Measurements from ENCODE around the gene RNF19B. TPM values are rescaled to one million over a fixed set of nuclear protein-coding genes. Genes with fewer than 3 reads are reported as not detected.
A peak's percentile ranks its signal among the peaks of the same experiment; 100 is the strongest.

RNF19B gene
- total and polyA plus RNA-seq, 2 donors: 11.6 to 12.7 TPM

DNA sequence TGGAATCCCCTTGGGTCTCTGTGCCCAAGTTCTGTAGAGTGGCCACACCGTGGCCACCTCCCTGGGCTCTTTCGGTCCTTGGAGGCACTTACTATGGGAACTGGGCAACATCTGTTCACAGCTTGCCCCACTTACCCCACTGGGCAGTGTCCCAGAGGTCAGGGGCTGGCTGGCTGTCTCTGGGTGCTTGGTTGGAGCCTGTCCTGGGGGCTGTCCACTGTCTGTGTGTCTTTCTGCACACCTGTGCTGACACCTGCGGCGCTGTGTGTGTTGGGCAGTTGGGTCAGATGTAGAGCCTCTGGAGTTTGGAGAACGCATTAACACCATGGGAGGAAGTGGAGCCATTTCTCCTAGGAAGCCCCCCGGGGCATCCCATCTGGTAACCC, 62.1 kb downstream of the RNF19B start:
- Histone ChIP-seq H3K36me3 (ENCODE audit: control insufficient read depth in 2 of 2, insufficient read depth in 2 of 2, low read length in 1 of 2) (no peaks in the 10 kb centered on the region), H3K27ac (ENCODE audit: low read depth in 1 of 2, low read length in 1 of 2) (no peak overlapping the region), H3K4me1 (ENCODE audit: control insufficient read depth in 2 of 2, insufficient read depth in 2 of 2, low read length in 2 of 2) (peaks cover 0 to 4% of the 10 kb centered on the region in 2 donors), H3K9me3 (ENCODE audit: control insufficient read depth in 2 of 2, insufficient read depth in 1 of 2, low read length in 1 of 2) (no peaks in the 10 kb centered on the region), H3K27me3 (ENCODE audit: control insufficient read depth in 2 of 2, insufficient read depth in 1 of 2, low read length in 1 of 2) (peaks cover 35 to 79% of the 10 kb centered on the region in 2 donors), H3K4me3 (ENCODE audit: low read length in 2 of 2) (no peak overlapping the region)
- no peak for DNase-seq (ENCODE audit: low read depth in 6 of 9, low spot score in 9 of 9)
- WGBS: 78% methylated on average over 6 of the region's 6 CpGs

DNA sequence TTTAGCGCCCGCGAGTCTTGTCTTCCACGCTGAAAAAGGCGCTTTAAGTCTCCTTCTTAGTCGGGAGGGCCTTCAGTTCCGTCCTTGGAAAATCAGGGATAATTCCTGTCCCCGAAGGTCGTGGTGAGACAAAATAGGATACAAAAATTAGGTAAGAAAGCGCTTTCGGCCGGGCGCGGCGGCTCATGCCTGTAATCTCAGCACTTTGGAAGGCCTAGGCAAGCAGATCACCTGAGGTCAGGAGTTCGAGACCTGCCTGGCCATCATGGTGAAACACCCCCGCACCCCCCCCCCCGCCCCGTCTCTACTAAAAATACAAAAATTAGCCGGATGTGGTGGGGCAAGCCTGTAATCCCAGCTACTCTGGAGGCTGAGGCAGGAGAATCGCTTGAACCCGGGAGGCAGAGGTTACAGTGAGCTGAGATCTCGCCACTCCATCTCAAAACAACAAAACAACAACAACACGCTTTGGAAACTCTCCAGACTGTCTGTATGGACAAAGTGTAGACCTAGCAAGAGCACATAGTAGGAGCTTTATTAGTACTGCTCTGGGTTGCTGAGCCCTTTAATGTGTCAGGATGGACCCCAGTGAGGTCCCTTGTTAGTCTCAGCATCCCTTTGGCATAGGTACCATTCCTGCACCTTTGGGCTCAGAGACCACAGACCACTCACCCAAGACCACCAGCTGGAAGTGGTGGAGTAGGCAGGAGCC, 62.6 kb downstream of the RNF19B start:
- 59% methylated on average over 24 of the region's 24 CpGs for WGBS

DNA sequence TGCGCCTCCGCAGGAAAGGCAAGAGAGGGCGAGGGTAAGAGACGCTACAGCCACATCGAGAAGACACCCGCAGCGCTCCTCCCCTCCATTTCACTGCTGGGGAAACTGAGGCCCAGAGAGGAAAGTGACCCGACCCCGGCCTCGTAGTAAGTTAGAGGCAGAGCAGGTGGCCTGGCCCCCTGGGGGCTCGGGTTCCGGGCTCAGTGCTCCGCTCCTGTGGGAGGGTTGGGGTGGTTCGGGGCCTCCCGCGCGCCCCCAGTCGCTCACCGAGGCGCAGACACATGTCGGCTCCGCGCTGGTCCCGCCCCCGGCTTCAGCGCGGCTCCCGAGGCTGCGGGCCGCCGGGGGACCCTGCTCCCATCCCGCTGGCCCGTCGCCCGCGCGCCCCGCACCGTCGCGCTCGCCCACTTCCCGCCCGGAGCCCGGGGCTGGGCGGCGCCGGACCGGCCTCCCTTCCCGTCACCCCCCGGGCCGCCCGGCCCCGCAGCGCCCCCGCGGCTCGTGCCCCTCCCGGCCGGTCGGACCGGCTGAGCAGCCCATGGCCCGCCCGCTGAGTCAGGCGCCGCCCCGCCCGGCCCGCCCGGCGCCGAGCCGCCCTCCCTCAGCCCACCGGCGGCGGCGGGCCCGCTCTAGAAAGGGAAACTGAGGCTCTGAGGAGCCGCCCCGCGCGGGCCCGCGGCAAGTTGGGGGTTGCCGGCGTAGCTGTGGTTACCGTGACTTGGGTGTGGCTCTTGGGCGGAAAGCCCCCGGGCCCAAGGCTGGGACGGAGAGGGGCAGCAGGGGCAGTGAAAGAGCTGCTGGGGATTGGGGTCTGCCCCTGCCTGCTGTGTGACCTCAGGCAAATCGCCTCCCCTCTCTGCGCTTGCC, 63.4 kb downstream of the RNF19B start, which contains the start of gene TMEM54:
Gene TMEM54, minus strand, starts transcription at position 434 of the 867 bp plus-strand sequence. Its CDS starts 151 bp downstream, at position 283.
- DNase-seq (ENCODE audit: low read depth in 6 of 9, low spot score in 9 of 9): no peak

More for the DNA sequence above, 62.6 kb downstream of the RNF19B start:
- Histone ChIP-seq H3K27ac (ENCODE audit: low read depth in 1 of 2, low read length in 1 of 2) (no peak overlapping the region), H3K4me1 (ENCODE audit: control insufficient read depth in 2 of 2, insufficient read depth in 2 of 2, low read length in 2 of 2) (peaks cover 0 to 4% of the 10 kb centered on the region in 2 donors), H3K9me3 (ENCODE audit: control insufficient read depth in 2 of 2, insufficient read depth in 1 of 2, low read length in 1 of 2) (no peaks in the 10 kb centered on the region), H3K27me3 (ENCODE audit: control insufficient read depth in 2 of 2, insufficient read depth in 1 of 2, low read length in 1 of 2) (peaks cover 35 to 83% of the 10 kb centered on the region in 2 donors), H3K4me3 (ENCODE audit: low read length in 2 of 2) (peak overlapping the region; percentile 5 to 42), H3K36me3 (ENCODE audit: control insufficient read depth in 2 of 2, insufficient read depth in 2 of 2, low read length in 1 of 2) (no peaks in the 10 kb centered on the region)
- no peak for DNase-seq (ENCODE audit: low read depth in 6 of 9, low spot score in 9 of 9)

DNA sequence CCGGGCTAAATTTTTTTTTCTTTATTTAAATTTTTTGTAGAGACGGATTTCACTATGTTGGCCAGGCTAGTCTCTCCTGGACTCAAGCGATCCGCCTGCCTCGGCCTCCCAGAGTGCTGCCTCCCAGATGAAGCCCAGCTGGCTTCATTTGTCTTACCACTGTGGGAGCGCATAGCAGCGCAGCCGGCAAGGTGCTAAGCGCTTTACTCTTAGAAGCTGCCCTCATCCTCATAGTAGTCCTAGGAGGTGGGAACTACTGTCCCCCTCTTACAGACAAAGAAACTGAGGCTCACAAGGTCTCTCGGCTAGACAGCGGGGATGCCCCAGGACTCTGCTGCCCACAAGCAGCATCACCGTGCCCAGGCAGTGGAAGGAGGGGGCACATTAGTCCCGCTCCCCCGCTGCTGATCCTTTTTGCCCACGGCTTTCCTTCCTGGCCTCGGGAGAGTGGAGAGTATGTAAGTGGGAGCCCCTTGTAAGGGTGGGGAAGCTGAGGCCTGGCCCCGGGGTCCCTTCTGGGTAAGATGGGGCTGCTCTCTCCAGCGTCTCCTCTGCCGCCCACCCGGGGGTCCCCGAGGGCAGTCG, 64.1 kb downstream of the RNF19B start:
- no peak overlapping the region for H3K27ac ChIP-seq (ENCODE audit: low read depth in 1 of 2, low read length in 1 of 2)
- WGBS: 29% methylated on average over 22 of the region's 22 CpGs
- DNase-seq (ENCODE audit: low read depth in 6 of 9, low spot score in 9 of 9): no peak
- no peaks in the 10 kb centered on the region for H3K9me3 ChIP-seq (ENCODE audit: control insufficient read depth in 2 of 2, insufficient read depth in 1 of 2, low read length in 1 of 2)
- peaks cover 35 to 90% of the 10 kb centered on the region in 2 donors for H3K27me3 ChIP-seq (ENCODE audit: control insufficient read depth in 2 of 2, insufficient read depth in 1 of 2, low read length in 1 of 2)
- peaks cover 0 to 4% of the 10 kb centered on the region in 2 donors for H3K4me1 ChIP-seq (ENCODE audit: control insufficient read depth in 2 of 2, insufficient read depth in 2 of 2, low read length in 2 of 2)
- no peaks in the 10 kb centered on the region for H3K36me3 ChIP-seq (ENCODE audit: control insufficient read depth in 2 of 2, insufficient read depth in 2 of 2, low read length in 1 of 2)
- peak overlapping the region in 1 of 2 donors; percentile 42 for H3K4me3 ChIP-seq (ENCODE audit: low read length in 2 of 2)

More for the DNA sequence above, 63.4 kb downstream of the RNF19B start, which contains the start of gene TMEM54:
- peaks cover 35 to 86% of the 10 kb centered on the region in 2 donors for H3K27me3 ChIP-seq (ENCODE audit: control insufficient read depth in 2 of 2, insufficient read depth in 1 of 2, low read length in 1 of 2)
- H3K4me3 ChIP-seq (ENCODE audit: low read length in 2 of 2): peak within 1 kb of the TSS; percentile 5 to 42
- H3K4me1 ChIP-seq (ENCODE audit: control insufficient read depth in 2 of 2, insufficient read depth in 2 of 2, low read length in 2 of 2): peaks cover 0 to 4% of the 10 kb centered on the region in 2 donors
- H3K27ac ChIP-seq (ENCODE audit: low read depth in 1 of 2, low read length in 1 of 2): no peak within 1 kb of the TSS
- H3K36me3 ChIP-seq (ENCODE audit: control insufficient read depth in 2 of 2, insufficient read depth in 2 of 2, low read length in 1 of 2): no peaks in the 10 kb centered on the region
- H3K9me3 ChIP-seq (ENCODE audit: control insufficient read depth in 2 of 2, insufficient read depth in 1 of 2, low read length in 1 of 2): no peaks in the 10 kb centered on the region
- 2% methylated on average over 92 of the region's 92 CpGs for WGBS

DNA sequence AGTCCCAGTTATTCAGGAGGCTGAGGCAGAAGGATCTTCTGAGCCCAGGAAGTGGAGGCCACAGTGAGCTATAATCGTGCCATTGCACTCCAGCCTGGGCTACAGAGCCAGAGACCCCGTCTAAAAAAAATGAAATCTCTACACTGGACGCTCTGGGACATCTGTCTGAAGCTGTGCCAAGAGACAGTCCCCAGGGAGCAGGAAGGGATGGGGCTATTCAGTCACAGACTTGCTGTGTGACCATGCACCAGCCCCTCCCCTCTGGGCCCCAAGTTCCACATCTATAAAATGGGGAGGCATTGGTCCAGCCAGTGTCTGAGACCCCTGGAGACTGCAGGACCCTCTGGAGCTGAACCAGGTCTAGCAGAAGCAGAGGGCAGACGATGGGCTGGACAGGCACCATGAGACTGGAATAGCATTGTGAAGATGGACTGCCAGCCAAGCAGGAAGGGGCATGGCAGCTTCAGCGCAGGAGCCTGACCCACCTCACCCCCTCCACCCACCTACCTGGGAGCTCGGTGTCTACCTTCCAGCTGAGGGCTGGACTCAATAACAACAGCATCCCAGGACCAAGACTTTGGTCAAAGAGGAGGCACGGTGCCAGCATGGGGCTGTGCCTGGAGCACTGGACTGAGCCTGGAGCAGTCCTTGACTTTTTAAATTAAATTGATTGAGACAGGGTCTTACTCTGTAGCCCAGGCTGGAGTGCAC, 64.9 kb downstream of the RNF19B start:
- no peak overlapping the region for H3K27ac ChIP-seq (ENCODE audit: low read depth in 1 of 2, low read length in 1 of 2)
- H3K4me1 ChIP-seq (ENCODE audit: control insufficient read depth in 2 of 2, insufficient read depth in 2 of 2, low read length in 2 of 2): peaks cover 0 to 4% of the 10 kb centered on the region in 2 donors
- WGBS: 90% methylated on average over 7 of the region's 7 CpGs
- H3K36me3 ChIP-seq (ENCODE audit: control insufficient read depth in 2 of 2, insufficient read depth in 2 of 2, low read length in 1 of 2): no peaks in the 10 kb centered on the region
- peaks cover 36 to 94% of the 10 kb centered on the region in 2 donors for H3K27me3 ChIP-seq (ENCODE audit: control insufficient read depth in 2 of 2, insufficient read depth in 1 of 2, low read length in 1 of 2)
- no peak for DNase-seq (ENCODE audit: low read depth in 6 of 9, low spot score in 9 of 9)
- H3K9me3 ChIP-seq (ENCODE audit: control insufficient read depth in 2 of 2, insufficient read depth in 1 of 2, low read length in 1 of 2): no peaks in the 10 kb centered on the region
- no peak overlapping the region for H3K4me3 ChIP-seq (ENCODE audit: low read length in 2 of 2)

DNA sequence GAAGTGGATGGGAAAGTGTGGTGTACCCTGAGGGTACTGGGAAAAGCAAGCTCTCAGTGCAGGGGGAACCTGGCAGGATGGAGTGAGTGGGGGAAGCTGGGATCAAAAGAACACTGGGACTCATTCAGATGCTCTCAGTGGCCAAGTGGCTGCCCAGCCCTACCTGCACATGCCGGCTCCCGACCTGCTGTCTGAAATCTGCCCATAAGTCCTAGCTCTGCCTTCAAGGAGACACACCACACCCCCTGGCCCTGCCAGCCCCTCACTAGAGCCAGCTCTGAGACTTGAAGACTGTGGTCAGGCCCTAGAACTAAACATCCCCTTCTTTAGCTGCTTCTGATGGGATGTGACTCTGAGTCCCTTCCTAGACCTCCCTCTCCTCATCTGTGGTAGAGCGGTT, 65.7 kb downstream of the RNF19B start:
- Histone ChIP-seq H3K9me3 (ENCODE audit: control insufficient read depth in 2 of 2, insufficient read depth in 1 of 2, low read length in 1 of 2) (no peaks in the 10 kb centered on the region), H3K4me3 (ENCODE audit: low read length in 2 of 2) (no peak overlapping the region), H3K4me1 (ENCODE audit: control insufficient read depth in 2 of 2, insufficient read depth in 2 of 2, low read length in 2 of 2) (peaks cover 0 to 4% of the 10 kb centered on the region in 2 donors), H3K27me3 (ENCODE audit: control insufficient read depth in 2 of 2, insufficient read depth in 1 of 2, low read length in 1 of 2) (peaks cover 40 to 94% of the 10 kb centered on the region in 2 donors), H3K27ac (ENCODE audit: low read depth in 1 of 2, low read length in 1 of 2) (no peak overlapping the region), H3K36me3 (ENCODE audit: control insufficient read depth in 2 of 2, insufficient read depth in 2 of 2, low read length in 1 of 2) (no peaks in the 10 kb centered on the region)
- 98% methylated on average over 3 of the region's 3 CpGs for WGBS
- DNase-seq (ENCODE audit: low read depth in 6 of 9, low spot score in 9 of 9): no peak

DNA sequence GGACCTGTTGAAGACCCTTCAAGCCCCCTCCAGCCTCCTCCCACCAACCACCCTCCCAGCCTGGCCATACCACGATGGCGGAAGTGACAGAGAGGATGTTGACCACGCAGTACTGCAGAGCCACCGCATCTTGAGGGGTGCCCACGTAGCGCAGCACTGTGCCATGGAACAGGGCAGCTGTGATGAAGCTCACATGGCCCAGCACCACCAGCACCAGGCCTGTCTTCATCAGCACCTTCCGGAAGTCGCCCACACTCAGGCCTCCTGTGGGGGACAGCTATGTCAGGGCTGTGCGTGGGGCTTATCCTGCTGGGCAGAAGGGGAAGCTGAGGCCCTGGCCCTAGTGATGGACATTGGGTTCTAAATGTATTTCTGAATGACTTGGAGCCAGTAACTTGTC, 66.6 kb downstream of the RNF19B start:
- Histone ChIP-seq H3K27me3 (ENCODE audit: control insufficient read depth in 2 of 2, insufficient read depth in 1 of 2, low read length in 1 of 2) (peaks cover 49 to 96% of the 10 kb centered on the region in 2 donors), H3K4me1 (ENCODE audit: control insufficient read depth in 2 of 2, insufficient read depth in 2 of 2, low read length in 2 of 2) (peaks cover 3 to 4% of the 10 kb centered on the region in 2 donors), H3K4me3 (ENCODE audit: low read length in 2 of 2) (no peak overlapping the region), H3K27ac (ENCODE audit: low read depth in 1 of 2, low read length in 1 of 2) (no peak overlapping the region), H3K36me3 (ENCODE audit: control insufficient read depth in 2 of 2, insufficient read depth in 2 of 2, low read length in 1 of 2) (no peaks in the 10 kb centered on the region), H3K9me3 (ENCODE audit: control insufficient read depth in 2 of 2, insufficient read depth in 1 of 2, low read length in 1 of 2) (no peaks in the 10 kb centered on the region)
- no peak for DNase-seq (ENCODE audit: low read depth in 6 of 9, low spot score in 9 of 9)
- 96% methylated on average over 9 of the region's 9 CpGs for WGBS

- Histone ChIP-seq H3K27me3 (ENCODE audit: control insufficient read depth in 2 of 2, insufficient read depth in 1 of 2, low read length in 1 of 2) (peaks cover 50 to 97% of the 10 kb centered on the region in 2 donors), H3K4me3 (ENCODE audit: low read length in 2 of 2) (no peak overlapping the region), H3K27ac (ENCODE audit: low read depth in 1 of 2, low read length in 1 of 2) (no peak overlapping the region), H3K9me3 (ENCODE audit: control insufficient read depth in 2 of 2, insufficient read depth in 1 of 2, low read length in 1 of 2) (peaks cover 2 to 5% of the 10 kb centered on the region in 2 donors), H3K4me1 (ENCODE audit: control insufficient read depth in 2 of 2, insufficient read depth in 2 of 2, low read length in 2 of 2) (peaks cover 3 to 4% of the 10 kb centered on the region in 2 donors), H3K36me3 (ENCODE audit: control insufficient read depth in 2 of 2, insufficient read depth in 2 of 2, low read length in 1 of 2) (no peaks in the 10 kb centered on the region)
- 91% methylated on average over 11 of the region's 11 CpGs for WGBS
- DNase-seq (ENCODE audit: low read depth in 6 of 9, low spot score in 9 of 9): no peak
Measured at GRCh38 chr1:32897082-32898049, 67.2 kb downstream of the RNF19B start.

Measured in thymus (tissue), 11 donors.